Gastrocnemius medialis (tissue), 4 donors: ENCODE results near the gene SNRPD3.
"Not testable (repeated sequence)": the region's sequence is repeated elsewhere in the genome, so short reads cannot be mapped to it uniquely, and the experiment has no call there.

Experiments used
- CTCF ChIP-seq, 5 experiments: fragments of 450-650 bp in 3 of 5; fragments of 200-600 bp in 2 of 5; sonication (generic) in 2 of 5; IDR thresholded peaks in 4 of 5; conservative IDR thresholded peaks in 1 of 5; 1 replicate in 4 of 5; 2 replicates in 1 of 5; pipeline ENCODE4 v1.5.1; 2016 to 2019; ENCODE audit warnings: antibody characterized with exemption in 5 of 5, mild to moderate bottlenecking in 3 of 5, moderate library complexity in 3 of 5
- POLR2A ChIP-seq, 2 donors: fragments of 450-650 bp; IDR thresholded peaks; one replicate each; pipeline ENCODE4 v1.6.1; 2017; ENCODE audit warnings: antibody characterized with exemption in 2 of 2, mild to moderate bottlenecking in 2 of 2, moderate library complexity in 2 of 2

- not testable (repeated sequence) for TF ChIP-seq POLR2A (IDR thresholded peaks at IDR 0.05); CTCF (IDR thresholded peaks at IDR 0.05 in 4 of 5, conservative IDR thresholded peaks at IDR 0.05 in 1 of 5)
Observed at GRCh38 chr22:24530968-24531367, 24.8 kb upstream of the SNRPD3 start.
